Effector memory CD4-positive, alpha-beta T cell (primary cell): Measurements from ENCODE around the gene PMPCB.
A peak's percentile ranks its signal among the peaks of the same experiment; 100 is the strongest.

Experiments
- DNase-seq, 3 donors: peaks; one replicate each; pipeline ENCODE4 v3.0.0-alpha.2; 2020
- H3K27ac ChIP-seq: 2 replicates; pipeline ENCODE4 v1.7.0; 2013; ENCODE audit warnings: mild to moderate bottlenecking, low read length, moderate library complexity; ENCODE audit not compliant: insufficient read depth, poor library complexity, severe bottlenecking
- H3K27me3 ChIP-seq: replicated peaks from 2 replicates; pipeline ENCODE4 v1.7.0; 2013; ENCODE audit warnings: mild to moderate bottlenecking, low read length; ENCODE audit not compliant: insufficient read depth, control insufficient read depth, poor library complexity, severe bottlenecking
- H3K36me3 ChIP-seq: 2 replicates; pipeline ENCODE4 v1.7.0; 2013; ENCODE audit warnings: mild to moderate bottlenecking, low read length, moderate library complexity; ENCODE audit not compliant: control insufficient read depth, insufficient read depth
- H3K4me1 ChIP-seq: 2 replicates; pipeline ENCODE4 v1.7.0; 2013; ENCODE audit warnings: low read length, mild to moderate bottlenecking; ENCODE audit not compliant: control insufficient read depth, insufficient read depth, poor library complexity, severe bottlenecking
- H3K4me3 ChIP-seq: 2 replicates; pipeline ENCODE4 v1.7.0; 2013; ENCODE audit warnings: low read length, low read depth, mild to moderate bottlenecking; ENCODE audit not compliant: insufficient read depth, poor library complexity, severe bottlenecking
- H3K9me3 ChIP-seq: 2 replicates; pipeline ENCODE4 v1.7.0; 2013; ENCODE audit warnings: mild to moderate bottlenecking, low read length, moderate library complexity; ENCODE audit not compliant: control insufficient read depth

PMPCB gene

GRCh38 chr7:103317009-103317408, 19.8 kb downstream of the PMPCB start:
- Histone ChIP-seq H3K27me3 (no peaks in the 10 kb centered on the region), H3K27ac (no peak overlapping the region), H3K9me3 (no peaks in the 10 kb centered on the region), H3K4me3 (no peak overlapping the region), H3K36me3 (peaks cover 84% of the 10 kb centered on the region), H3K4me1 (no peaks in the 10 kb centered on the region)
- DNase-seq = no peak

GRCh38 chr7:103325744-103326143, 28.5 kb downstream of the PMPCB start:
- no peak for DNase-seq
- no peak overlapping the region for H3K27ac ChIP-seq
- H3K36me3 ChIP-seq = peaks cover 47% of the 10 kb centered on the region
- no peaks in the 10 kb centered on the region for H3K9me3 ChIP-seq
- no peak overlapping the region for H3K4me3 ChIP-seq
- no peaks in the 10 kb centered on the region for H3K27me3 ChIP-seq
- H3K4me1 ChIP-seq = no peaks in the 10 kb centered on the region

- H3K36me3 ChIP-seq = peaks cover 36% of the 10 kb centered on the region
- DNase-seq = no peak
Measured at GRCh38 chr7:103336761-103337160, 39.5 kb downstream of the PMPCB start.

GRCh38 chr7:103338864-103339263, 41.6 kb downstream of the PMPCB start:
- DNase-seq = no peak
- H3K4me1 ChIP-seq = peaks cover 9% of the 10 kb centered on the region
- no peaks in the 10 kb centered on the region for H3K27me3 ChIP-seq
- peaks cover 36% of the 10 kb centered on the region for H3K36me3 ChIP-seq
- H3K9me3 ChIP-seq = no peaks in the 10 kb centered on the region
- H3K4me3 ChIP-seq = no peak overlapping the region
- H3K27ac ChIP-seq = no peak overlapping the region

More at GRCh38 chr7:103336761-103337160, 39.5 kb downstream of the PMPCB start:
- H3K4me3 ChIP-seq = no peak overlapping the region
- no peaks in the 10 kb centered on the region for H3K9me3 ChIP-seq
- no peaks in the 10 kb centered on the region for H3K27me3 ChIP-seq
- H3K27ac ChIP-seq = no peak overlapping the region
- no peaks in the 10 kb centered on the region for H3K4me1 ChIP-seq

GRCh38 chr7:103341466-103341865, 44.2 kb downstream of the PMPCB start:
- DNase-seq = no peak
- no peaks in the 10 kb centered on the region for H3K9me3 ChIP-seq
- no peak overlapping the region for H3K27ac ChIP-seq
- no peaks in the 10 kb centered on the region for H3K27me3 ChIP-seq
- peaks cover 33% of the 10 kb centered on the region for H3K36me3 ChIP-seq
- H3K4me3 ChIP-seq = no peak overlapping the region
- H3K4me1 ChIP-seq = peaks cover 13% of the 10 kb centered on the region

- DNase-seq = no peak
- Histone ChIP-seq H3K9me3 (no peaks in the 10 kb centered on the region), H3K36me3 (peaks cover 17% of the 10 kb centered on the region), H3K27ac (no peak overlapping the region), H3K4me1 (peaks cover 19% of the 10 kb centered on the region), H3K27me3 (no peaks in the 10 kb centered on the region), H3K4me3 (peak overlapping the region; percentile 99)
Measured at GRCh38 chr7:103343332-103343731, 46.1 kb downstream of the PMPCB start.

- H3K27ac ChIP-seq = peak overlapping the region; percentile 90
- H3K9me3 ChIP-seq = no peaks in the 10 kb centered on the region
- H3K4me3 ChIP-seq = peak overlapping the region; percentile 99
- H3K36me3 ChIP-seq = peaks cover 17% of the 10 kb centered on the region
- DNase-seq = peak; percentile 9 to 13 (median 10)
- H3K4me1 ChIP-seq = peaks cover 19% of the 10 kb centered on the region
- no peaks in the 10 kb centered on the region for H3K27me3 ChIP-seq
Measured at GRCh38 chr7:103343758-103344452, 46.7 kb downstream of the PMPCB start.

- Histone ChIP-seq H3K27ac (peak within 1 kb of the TSS; percentile 90), H3K36me3 (peaks cover 17% of the 10 kb centered on the region), H3K4me1 (peaks cover 19% of the 10 kb centered on the region), H3K4me3 (peak within 1 kb of the TSS; percentile 99), H3K27me3 (no peaks in the 10 kb centered on the region), H3K9me3 (no peaks in the 10 kb centered on the region)
- DNase-seq = peak; percentile 75 to 80 (median 77)
Measured at GRCh38 chr7:103344453-103345149, 47.4 kb downstream of the PMPCB start, which contains the start of gene DNAJC2. Gene DNAJC2, minus strand, starts transcription at chr7:103344767. Its CDS starts 145 bp downstream, at chr7:103344622.

- Histone ChIP-seq H3K4me1 (peaks cover 23% of the 10 kb centered on the region), H3K27ac (no peak overlapping the region), H3K9me3 (no peaks in the 10 kb centered on the region), H3K27me3 (no peaks in the 10 kb centered on the region), H3K4me3 (no peak overlapping the region), H3K36me3 (peaks cover 3% of the 10 kb centered on the region)
- DNase-seq = no peak
Measured at GRCh38 chr7:103346396-103346795, 49.2 kb downstream of the PMPCB start.
